Spinal cord (tissue), 10 donors: Measurements from ENCODE around the gene MORN3. TPM values are rescaled to one million over a fixed set of nuclear protein-coding genes. Genes with fewer than 3 reads are reported as not detected.
"Not testable (repeated sequence)": the region's sequence is repeated elsewhere in the genome, so short reads cannot be mapped to it uniquely, and the experiment has no call there.

Experiments used
- DNase-seq, 6 donors: peaks; one replicate each; pipeline versions ENCODE4 v3.0.0 to v3.0.0-alpha.2; 2013 to 2015; ENCODE audit warnings: low spot score in 6 of 6, low read depth in 4 of 6
- H3K27ac ChIP-seq: one replicate; pipeline ENCODE4 v1.5.1; 2013; ENCODE audit warnings: low read depth, low read length, control low read depth
- H3K27me3 ChIP-seq: one replicate; pipeline ENCODE4 v1.6.1; 2013; ENCODE audit warnings: low read length; ENCODE audit not compliant: control insufficient read depth, insufficient read depth
- H3K36me3 ChIP-seq: one replicate; pipeline ENCODE4 v1.6.1; 2013; ENCODE audit warnings: low read length; ENCODE audit not compliant: control insufficient read depth, insufficient read depth
- H3K4me1 ChIP-seq: one replicate; pipeline ENCODE4 v1.6.1; 2013; ENCODE audit warnings: low read length; ENCODE audit not compliant: control insufficient read depth, insufficient read depth
- H3K4me3 ChIP-seq: one replicate; pipeline ENCODE4 v1.5.1; 2013; ENCODE audit warnings: low read depth, low read length, control low read depth
- H3K9me3 ChIP-seq: one replicate; pipeline ENCODE4 v1.6.1; 2013; ENCODE audit warnings: low read length; ENCODE audit not compliant: control insufficient read depth, insufficient read depth
- WGBS: methylation state at CpG from one replicate; pipeline ENCODE4 v1.1.5; 2013; ENCODE audit warnings: missing lambda C conversion rate; ENCODE audit not compliant: insufficient coverage; 5-methylcytosine and 5-hydroxymethylcytosine counted together
- polyA plus RNA-seq, 2 donors: library from polyadenylated mRNA; unstranded; fragments of 120-200 nt; gene quantifications; one replicate each; pipeline ENCODE4 v1.2.1, GENCODE V29; 2013; ENCODE audit not compliant: insufficient read length in 2 of 2
- total RNA-seq, 2 donors: library from RNA; depleted of rRNA in 1 of 2; stranded (reverse); fragments of 120-200 nt in 1 of 2; fragments of >200 nt in 1 of 2; gene quantifications; one replicate each; pipeline versions ENCODE4 v1.2.3 to v1.2.4, GENCODE V29; 2013 to 2014
- donor health status: healthy.

The MORN3 gene
- total and polyA plus RNA-seq, 4 donors = 0.79 to 6.1 (median 5.2) TPM

GRCh38 chr12:121668750-121669520 is 519 bp downstream of the MORN3 start:
- H3K36me3 ChIP-seq = peaks cover 3% of the 10 kb centered on the region
- peaks cover 20% of the 10 kb centered on the region for H3K4me1 ChIP-seq
- no peak overlapping the region for H3K4me3 ChIP-seq
- H3K9me3 ChIP-seq = no peaks in the 10 kb centered on the region
- no peaks in the 10 kb centered on the region for H3K27me3 ChIP-seq
- DNase-seq = peak in 2 of 6 donors; percentile 73 to 76
- H3K27ac ChIP-seq = no peak overlapping the region
- 74% methylated on average over 18 of the region's 18 CpGs for WGBS

- not testable (repeated sequence) for DNase-seq, H3K27ac ChIP-seq, H3K36me3 ChIP-seq, H3K4me1 ChIP-seq, H3K4me3 ChIP-seq, H3K9me3 ChIP-seq, H3K27me3 ChIP-seq
- WGBS = 100% methylated on average over 4 of the region's 6 CpGs
Measured at GRCh38 chr12:121666829-121667228, 2.6 kb downstream of the MORN3 start.

- no peak overlapping the region for H3K4me3 ChIP-seq
- H3K9me3 ChIP-seq = no peaks in the 10 kb centered on the region
- no peaks in the 10 kb centered on the region for H3K27me3 ChIP-seq
- H3K36me3 ChIP-seq = peaks cover 2% of the 10 kb centered on the region
- WGBS = no CpG with 5 or more reads among the region's 3 CpGs
- no peak for DNase-seq
- H3K27ac ChIP-seq = no peak overlapping the region
- peaks cover 7% of the 10 kb centered on the region for H3K4me1 ChIP-seq
Measured at GRCh38 chr12:121663610-121663929, 5.9 kb downstream of the MORN3 start.

- H3K36me3 ChIP-seq, DNase-seq, H3K4me3 ChIP-seq, H3K27me3 ChIP-seq, H3K9me3 ChIP-seq, H3K4me1 ChIP-seq, H3K27ac ChIP-seq: not testable (repeated sequence)
- 88% methylated on average over 9 of the region's 11 CpGs for WGBS
Measured at GRCh38 chr12:121661353-121662105, 7.9 kb downstream of the MORN3 start.

GRCh38 chr12:121657305-121658008 is 12.0 kb downstream of the MORN3 start:
- H3K4me1 ChIP-seq = peaks cover 4% of the 10 kb centered on the region
- H3K4me3 ChIP-seq = no peak overlapping the region
- no peaks in the 10 kb centered on the region for H3K9me3 ChIP-seq
- WGBS = 87% methylated on average over 10 of the region's 18 CpGs
- no peaks in the 10 kb centered on the region for H3K27me3 ChIP-seq
- no peak overlapping the region for H3K27ac ChIP-seq
- DNase-seq = peak in 1 of 6 donors; percentile 16
- H3K36me3 ChIP-seq = peaks cover 9% of the 10 kb centered on the region

- no peak for DNase-seq
- no peaks in the 10 kb centered on the region for H3K27me3 ChIP-seq
- no peak overlapping the region for H3K27ac ChIP-seq
- WGBS = 100% methylated on average over 2 of the region's 2 CpGs
- H3K4me3 ChIP-seq = no peak overlapping the region
- H3K4me1 ChIP-seq = peaks cover 4% of the 10 kb centered on the region
- peaks cover 9% of the 10 kb centered on the region for H3K36me3 ChIP-seq
- H3K9me3 ChIP-seq = no peaks in the 10 kb centered on the region
Measured at GRCh38 chr12:121656122-121656521, 13.3 kb downstream of the MORN3 start.

- no peaks in the 10 kb centered on the region for H3K27me3 ChIP-seq
Measured at GRCh38 chr12:121653999-121654398, 15.5 kb downstream of the MORN3 start.

GRCh38 chr12:121652767-121653497 is 16.5 kb downstream of the MORN3 start:
- peaks cover 5% of the 10 kb centered on the region for H3K36me3 ChIP-seq
- no peak overlapping the region for H3K27ac ChIP-seq
- no peak overlapping the region for H3K4me3 ChIP-seq
- WGBS = 81% methylated on average over 5 of the region's 16 CpGs
- no peak for DNase-seq
- no peaks in the 10 kb centered on the region for H3K9me3 ChIP-seq
- H3K4me1 ChIP-seq = no peaks in the 10 kb centered on the region
- H3K27me3 ChIP-seq = no peaks in the 10 kb centered on the region

More at GRCh38 chr12:121653999-121654398, 15.5 kb downstream of the MORN3 start:
- Histone ChIP-seq H3K9me3 (no peaks in the 10 kb centered on the region), H3K36me3 (peaks cover 9% of the 10 kb centered on the region), H3K27ac (no peak overlapping the region), H3K4me1 (peaks cover 4% of the 10 kb centered on the region), H3K4me3 (no peak overlapping the region)
- 60% methylated on average over 17 of the region's 18 CpGs for WGBS
- DNase-seq = no peak

- Histone ChIP-seq H3K4me3 (no peak overlapping the region), H3K36me3 (peaks cover 5% of the 10 kb centered on the region), H3K9me3 (no peaks in the 10 kb centered on the region), H3K4me1 (no peaks in the 10 kb centered on the region), H3K27ac (no peak overlapping the region), H3K27me3 (no peaks in the 10 kb centered on the region)
- 54% methylated on average over 2 of the region's 8 CpGs for WGBS
- no peak for DNase-seq
Measured at GRCh38 chr12:121651320-121651719, 18.1 kb downstream of the MORN3 start.
